Measurements from ENCODE around the gene CFAP61. TPM values are rescaled to one million over a fixed set of nuclear protein-coding genes. Genes with fewer than 3 reads are reported as not detected.
A peak's percentile ranks its signal among the peaks of the same experiment; 100 is the strongest.

CFAP61 gene
- total and polyA plus RNA-seq, 2 donors from 2014 or later, result 0.58 to 2.6 TPM

DNA sequence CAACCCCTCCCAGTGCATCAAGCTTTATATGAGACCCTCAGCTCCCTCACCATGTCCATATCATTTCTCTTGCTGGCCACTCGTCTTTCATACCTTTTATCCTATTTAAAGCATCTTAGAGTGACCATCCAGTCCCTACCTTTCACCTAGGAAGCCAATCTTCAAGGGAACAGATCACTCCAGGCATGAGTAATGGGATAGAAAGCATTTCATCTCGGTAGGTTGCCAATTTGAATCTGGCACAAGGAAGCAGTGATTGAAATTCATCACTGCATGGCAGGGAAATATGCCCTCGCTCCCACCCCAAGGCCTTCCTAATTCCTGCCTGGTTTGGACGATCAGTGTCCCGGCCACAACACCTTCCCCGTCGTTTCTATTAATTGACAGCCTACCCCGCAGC is 150.4 kb downstream of the CFAP61 start:
- no peak for FAIRE-seq
- intact Hi-C loops (cut with DNase I), result no loop called here
- TF ChIP-seq CTCF (IDR thresholded peaks at IDR 0.05; ENCODE audit: borderline replicate concordance, extremely low read depth, insufficient read depth), result no peak

DNA sequence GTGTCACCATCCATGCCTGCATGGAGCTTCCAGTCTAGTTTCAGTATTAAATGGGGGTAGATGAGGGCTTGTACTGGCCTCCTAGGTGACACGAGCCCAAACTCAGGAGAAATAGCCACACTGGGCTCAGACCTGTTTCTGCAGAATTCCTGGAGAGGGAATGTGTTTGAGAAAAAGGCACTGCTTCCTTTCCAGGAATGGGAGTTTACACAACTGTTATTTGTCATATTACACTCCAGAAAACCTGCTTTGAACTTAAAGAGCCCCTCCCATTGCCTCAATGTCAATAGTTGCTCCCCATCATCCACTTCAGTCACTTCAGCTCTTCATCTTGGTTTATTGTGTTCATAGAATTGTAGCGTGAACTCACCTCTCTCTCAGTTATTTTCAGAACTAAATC is 151.5 kb downstream of the CFAP61 start:
- DNase-seq, result no peak
- no peak for FAIRE-seq
- intact Hi-C loops (cut with DNase I), result no loop called here
- Histone ChIP-seq H3K27me3 (ENCODE audit: control insufficient read depth, insufficient read depth, low read length) (no peaks in the 10 kb centered on the region), H3K4me3 (ENCODE audit: low read length in 3 of 3) (no peak overlapping the region), H3K9ac (ENCODE audit: low read length in 3 of 3) (no peak overlapping the region), H3K27ac (ENCODE audit: low read depth in 2 of 2, low read length in 2 of 2) (no peak overlapping the region), H3K4me1 (ENCODE audit: control insufficient read depth in 2 of 3, insufficient read depth in 2 of 3, low read depth in 1 of 3, low read length in 3 of 3) (peaks cover 0 to 6% (median 4%) of the 10 kb centered on the region in 3 donors), H3K9me3 (ENCODE audit: control insufficient read depth in 2 of 3, insufficient read depth in 1 of 3, low read length in 3 of 3) (no peaks in the 10 kb centered on the region), H3K36me3 (ENCODE audit: control insufficient read depth in 2 of 3, insufficient read depth in 3 of 3, low read length in 3 of 3) (no peaks in the 10 kb centered on the region)
- no peak for TF ChIP-seq CTCF (IDR thresholded peaks at IDR 0.05; ENCODE audit: borderline replicate concordance, extremely low read depth, insufficient read depth)

More for the DNA sequence above, 150.4 kb downstream of the CFAP61 start:
- H3K27ac ChIP-seq (ENCODE audit: low read depth in 2 of 2, low read length in 2 of 2), result no peak overlapping the region
- no peak for DNase-seq
- H3K9me3 ChIP-seq (ENCODE audit: control insufficient read depth in 2 of 3, insufficient read depth in 1 of 3, low read length in 3 of 3), result no peaks in the 10 kb centered on the region
- peaks cover 0 to 11% (median 2%) of the 10 kb centered on the region in 3 donors for H3K4me1 ChIP-seq (ENCODE audit: control insufficient read depth in 2 of 3, insufficient read depth in 2 of 3, low read depth in 1 of 3, low read length in 3 of 3)
- no peaks in the 10 kb centered on the region for H3K36me3 ChIP-seq (ENCODE audit: control insufficient read depth in 2 of 3, insufficient read depth in 3 of 3, low read length in 3 of 3)
- H3K4me3 ChIP-seq (ENCODE audit: low read length in 3 of 3), result no peak overlapping the region
- no peaks in the 10 kb centered on the region for H3K27me3 ChIP-seq (ENCODE audit: control insufficient read depth, insufficient read depth, low read length)
- no peak overlapping the region for H3K9ac ChIP-seq (ENCODE audit: low read length in 3 of 3)

DNA sequence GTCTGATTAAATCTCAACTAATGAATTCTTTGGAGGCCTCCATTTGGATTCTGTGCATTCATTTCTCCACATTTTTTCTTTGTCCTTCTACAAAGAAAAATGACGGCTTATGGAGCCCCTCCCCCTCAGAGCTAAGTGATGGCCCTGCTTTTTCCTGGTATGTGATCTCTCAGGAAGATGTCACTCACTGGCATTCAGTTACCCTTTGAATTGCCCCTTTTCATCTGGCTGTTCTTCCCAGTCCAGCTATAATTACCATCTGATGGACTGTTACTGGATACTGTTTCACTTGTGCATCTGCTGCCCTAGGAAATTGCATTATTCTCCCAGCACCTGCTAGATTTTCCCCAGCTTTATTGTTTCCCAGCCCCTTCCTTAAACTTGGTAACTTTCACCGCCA is 151.9 kb downstream of the CFAP61 start:
- FAIRE-seq (no peak), DNase-seq (peak in 1 of 5 donors; percentile 43)
- TF ChIP-seq CTCF (IDR thresholded peaks at IDR 0.05; ENCODE audit: borderline replicate concordance, extremely low read depth, insufficient read depth), result no peak
- Histone ChIP-seq H3K27ac (ENCODE audit: low read depth in 2 of 2, low read length in 2 of 2) (peak overlapping the region in 1 of 2 donors; percentile 13), H3K4me3 (ENCODE audit: low read length in 3 of 3) (no peak overlapping the region), H3K9ac (ENCODE audit: low read length in 3 of 3) (no peak overlapping the region), H3K27me3 (ENCODE audit: control insufficient read depth, insufficient read depth, low read length) (no peaks in the 10 kb centered on the region), H3K9me3 (ENCODE audit: control insufficient read depth in 2 of 3, insufficient read depth in 1 of 3, low read length in 3 of 3) (no peaks in the 10 kb centered on the region), H3K4me1 (ENCODE audit: control insufficient read depth in 2 of 3, insufficient read depth in 2 of 3, low read depth in 1 of 3, low read length in 3 of 3) (peaks cover 0 to 4% (median 4%) of the 10 kb centered on the region in 3 donors), H3K36me3 (ENCODE audit: control insufficient read depth in 2 of 3, insufficient read depth in 3 of 3, low read length in 3 of 3) (no peaks in the 10 kb centered on the region)
- intact Hi-C loops (cut with DNase I), result no loop called here

Data from kidney (tissue), 14 donors.